Measurements from ENCODE around the gene TMEM30A.

Gene TMEM30A

DNA sequence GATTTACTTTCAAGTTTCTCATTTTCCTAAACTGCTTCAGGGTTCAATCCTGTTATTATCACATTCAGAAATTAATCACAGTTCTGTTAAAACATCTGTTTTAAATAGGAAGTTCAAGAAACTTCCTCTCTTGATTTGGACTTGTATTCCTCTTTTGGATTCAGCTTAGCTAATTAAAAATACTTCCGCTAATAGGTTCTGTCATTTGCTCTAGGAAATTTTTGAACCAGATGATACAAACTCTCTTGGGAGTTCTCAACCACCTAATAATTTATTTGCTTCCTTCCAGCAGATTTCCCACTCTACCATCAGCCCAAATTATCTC is 15.9 kb upstream of the TMEM30A start:
- Histone ChIP-seq H3K23ac (ENCODE audit: low read length) (no peak overlapping the region), H4K8ac (ENCODE audit: low read depth, low read length) (no peak overlapping the region), H4K5ac (ENCODE audit: low read length) (no peak overlapping the region), H3K4me3 (ENCODE audit: low read length) (no peak overlapping the region), H3K4ac (ENCODE audit: low read depth, low read length) (no peak overlapping the region), H3K4me1 (ENCODE audit: control insufficient read depth, low read depth, low read length) (peaks cover 2% of the 10 kb centered on the region), H2AK5ac (ENCODE audit: low read length) (no peak overlapping the region), H3K27me3 (ENCODE audit: insufficient read depth, low read length, poor library complexity) (no peaks in the 10 kb centered on the region), H3K4me2 (ENCODE audit: low read length) (no peak overlapping the region), H3K79me1 (ENCODE audit: low read length) (no peaks in the 10 kb centered on the region), H3K27ac (ENCODE audit: low read depth, low read length) (no peak overlapping the region), H2BK15ac (replicated peaks; ENCODE audit: low read depth) (no peak overlapping the region), H3K36me3 (ENCODE audit: control insufficient read depth, insufficient read depth, low read length) (no peaks in the 10 kb centered on the region), H3K79me2 (ENCODE audit: control insufficient read depth, insufficient read depth, low read length) (no peaks in the 10 kb centered on the region), H3K9ac (ENCODE audit: low read length) (no peak overlapping the region), H2BK120ac (ENCODE audit: low read depth, low read length) (no peak overlapping the region), H3K18ac (ENCODE audit: low read length) (no peak overlapping the region), H3K56ac (ENCODE audit: low read length) (no peak overlapping the region), H2BK5ac (ENCODE audit: low read length) (no peak overlapping the region)
- no peak for DNase-seq
- WGBS (ENCODE audit: extremely low coverage, insufficient coverage, low lambda C conversion rate): no CpG with 5 or more reads among the region's 1 CpG

DNA sequence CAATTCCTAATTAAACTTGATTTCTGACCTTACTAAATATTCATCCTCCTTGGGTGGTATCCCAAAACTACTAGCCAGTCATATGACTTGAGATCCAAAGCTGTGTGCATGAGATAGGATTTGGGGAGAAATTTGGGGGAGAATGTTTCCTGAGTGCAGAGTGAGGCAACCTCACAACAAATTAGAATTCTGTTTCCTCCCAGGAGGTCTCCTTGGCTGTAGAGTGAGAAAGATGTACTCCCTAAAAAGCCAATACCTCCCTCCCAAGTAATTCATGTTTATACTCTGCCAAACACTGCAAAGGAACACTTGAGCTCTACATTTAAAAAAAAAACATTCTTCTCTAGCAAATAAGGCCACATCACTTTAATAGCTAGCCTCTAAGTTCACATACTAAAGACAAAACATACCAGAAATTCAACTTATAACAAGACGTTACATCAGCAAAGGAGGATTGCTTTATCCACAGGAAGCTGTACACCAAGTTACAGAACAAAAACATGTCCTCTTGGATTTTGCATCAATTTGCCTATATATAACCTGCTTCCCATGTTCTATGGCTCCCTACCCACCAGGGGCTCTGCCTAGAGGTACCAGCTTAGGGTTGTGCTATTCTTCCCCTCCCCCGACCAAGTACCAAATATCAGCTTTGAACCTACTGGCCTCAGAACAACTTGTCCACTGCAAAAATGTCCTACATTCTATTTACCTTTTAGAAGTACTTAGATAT is 15.4 kb upstream of the TMEM30A start:
- no peak overlapping the region for H3K9ac ChIP-seq (ENCODE audit: low read length)
- no peak overlapping the region for H4K8ac ChIP-seq (ENCODE audit: low read depth, low read length)
- H3K4me1 ChIP-seq (ENCODE audit: control insufficient read depth, low read depth, low read length): peaks cover 2% of the 10 kb centered on the region
- no peaks in the 10 kb centered on the region for H3K36me3 ChIP-seq (ENCODE audit: control insufficient read depth, insufficient read depth, low read length)
- no peak overlapping the region for H3K27ac ChIP-seq (ENCODE audit: low read depth, low read length)
- H2BK15ac ChIP-seq (replicated peaks; ENCODE audit: low read depth): no peak overlapping the region
- no peaks in the 10 kb centered on the region for H3K79me2 ChIP-seq (ENCODE audit: control insufficient read depth, insufficient read depth, low read length)
- no peak overlapping the region for H3K4ac ChIP-seq (ENCODE audit: low read depth, low read length)
- no peak overlapping the region for H3K56ac ChIP-seq (ENCODE audit: low read length)
- DNase-seq: peak; percentile 18
- WGBS (ENCODE audit: extremely low coverage, insufficient coverage, low lambda C conversion rate): no CpG with 5 or more reads among the region's 2 CpGs
- H3K4me2 ChIP-seq (ENCODE audit: low read length): no peak overlapping the region
- no peak overlapping the region for H3K4me3 ChIP-seq (ENCODE audit: low read length)
- no peak overlapping the region for H3K18ac ChIP-seq (ENCODE audit: low read length)
- no peak overlapping the region for H2AK5ac ChIP-seq (ENCODE audit: low read length)
- no peak overlapping the region for H2BK5ac ChIP-seq (ENCODE audit: low read length)
- no peaks in the 10 kb centered on the region for H3K27me3 ChIP-seq (ENCODE audit: insufficient read depth, low read length, poor library complexity)
- H3K23ac ChIP-seq (ENCODE audit: low read length): no peak overlapping the region
- H2BK120ac ChIP-seq (ENCODE audit: low read depth, low read length): no peak overlapping the region
- no peak overlapping the region for H4K5ac ChIP-seq (ENCODE audit: low read length)
- H3K79me1 ChIP-seq (ENCODE audit: low read length): no peaks in the 10 kb centered on the region

DNA sequence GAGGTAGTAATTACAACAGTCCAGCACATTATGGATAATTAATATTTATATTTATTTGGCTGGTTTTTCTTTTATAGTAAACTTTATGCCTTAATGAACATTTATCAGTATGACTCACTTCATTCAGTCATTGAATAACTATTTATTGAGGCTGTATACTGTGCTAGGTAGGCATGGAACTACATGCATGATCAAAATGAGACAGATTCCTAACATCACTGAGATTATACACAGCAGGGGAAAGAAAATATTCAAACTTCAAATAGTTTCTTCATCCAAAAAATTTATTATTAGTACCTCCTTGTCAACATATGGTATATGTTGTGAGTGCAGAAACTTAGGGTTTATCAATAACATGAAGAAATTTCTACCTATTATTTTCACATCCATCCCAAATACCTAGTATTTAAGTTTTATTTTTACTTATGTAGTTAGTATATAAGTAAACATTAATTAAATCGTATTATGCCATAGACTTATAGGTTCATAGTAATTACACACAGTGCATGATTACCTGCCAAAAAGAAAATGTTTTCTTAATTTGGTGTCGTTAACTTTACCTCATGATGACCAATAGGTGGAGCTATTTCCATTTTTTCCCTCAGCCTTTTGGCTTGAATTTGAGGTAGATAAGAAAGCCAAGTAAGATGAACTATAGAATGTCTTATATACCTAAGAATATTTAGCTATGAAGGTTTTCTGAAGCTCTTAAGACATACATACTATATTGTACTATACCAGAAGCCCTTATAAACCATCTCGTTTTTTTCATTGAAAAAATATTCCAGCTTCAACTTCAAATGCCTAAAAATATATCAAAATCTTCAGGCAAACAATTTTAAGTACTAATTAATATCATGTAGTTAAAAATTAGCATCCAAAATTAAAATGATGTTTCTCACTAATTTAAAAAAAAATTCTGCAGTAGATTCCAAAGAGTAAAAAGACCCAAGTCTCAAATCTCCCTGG is 12.5 kb upstream of the TMEM30A start:
- Histone ChIP-seq H3K79me1 (ENCODE audit: low read length) (no peaks in the 10 kb centered on the region), H4K8ac (ENCODE audit: low read depth, low read length) (no peak overlapping the region), H3K79me2 (ENCODE audit: control insufficient read depth, insufficient read depth, low read length) (no peaks in the 10 kb centered on the region), H3K23ac (ENCODE audit: low read length) (no peak overlapping the region), H3K4ac (ENCODE audit: low read depth, low read length) (no peak overlapping the region), H3K4me3 (ENCODE audit: low read length) (no peak overlapping the region), H2BK5ac (ENCODE audit: low read length) (no peak overlapping the region), H3K9ac (ENCODE audit: low read length) (no peak overlapping the region), H2BK120ac (ENCODE audit: low read depth, low read length) (no peak overlapping the region), H3K56ac (ENCODE audit: low read length) (no peak overlapping the region), H3K18ac (ENCODE audit: low read length) (no peak overlapping the region), H3K4me1 (ENCODE audit: control insufficient read depth, low read depth, low read length) (peaks cover 2% of the 10 kb centered on the region), H4K5ac (ENCODE audit: low read length) (no peak overlapping the region), H3K27ac (ENCODE audit: low read depth, low read length) (no peak overlapping the region), H3K4me2 (ENCODE audit: low read length) (no peak overlapping the region), H3K27me3 (ENCODE audit: insufficient read depth, low read length, poor library complexity) (no peaks in the 10 kb centered on the region), H2BK15ac (replicated peaks; ENCODE audit: low read depth) (no peak overlapping the region), H2AK5ac (ENCODE audit: low read length) (no peak overlapping the region), H3K36me3 (ENCODE audit: control insufficient read depth, insufficient read depth, low read length) (no peaks in the 10 kb centered on the region)
- WGBS (ENCODE audit: extremely low coverage, insufficient coverage, low lambda C conversion rate): no CpG with 5 or more reads among the region's 3 CpGs
- peak; percentile 76 for DNase-seq

DNA sequence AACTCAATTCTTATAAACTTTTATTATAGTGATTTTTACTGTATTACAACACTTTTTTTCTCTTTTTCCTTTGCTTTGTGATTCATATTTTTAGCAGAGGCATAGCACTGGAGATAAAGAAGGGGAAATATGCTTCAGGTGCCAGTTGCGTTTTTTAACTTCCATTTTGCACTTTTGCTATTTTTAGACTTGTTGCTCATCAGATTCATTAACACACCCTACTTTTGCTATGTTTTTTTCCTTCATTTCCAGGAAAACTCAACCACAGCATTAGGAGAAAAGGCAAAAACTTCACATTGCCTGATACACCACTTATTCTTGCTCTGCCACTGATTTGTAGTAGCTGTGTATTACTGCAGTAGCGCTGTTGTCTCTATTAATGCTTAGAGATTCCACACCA is 8.0 kb upstream of the TMEM30A start:
- Histone ChIP-seq H4K5ac (ENCODE audit: low read length) (no peak overlapping the region), H3K36me3 (ENCODE audit: control insufficient read depth, insufficient read depth, low read length) (no peaks in the 10 kb centered on the region), H4K8ac (ENCODE audit: low read depth, low read length) (no peak overlapping the region), H3K23ac (ENCODE audit: low read length) (no peak overlapping the region), H3K27ac (ENCODE audit: low read depth, low read length) (no peak overlapping the region), H3K27me3 (ENCODE audit: insufficient read depth, low read length, poor library complexity) (no peaks in the 10 kb centered on the region), H2BK5ac (ENCODE audit: low read length) (no peak overlapping the region), H3K4me2 (ENCODE audit: low read length) (no peak overlapping the region), H3K4me1 (ENCODE audit: control insufficient read depth, low read depth, low read length) (no peaks in the 10 kb centered on the region), H3K79me2 (ENCODE audit: control insufficient read depth, insufficient read depth, low read length) (no peaks in the 10 kb centered on the region), H3K4ac (ENCODE audit: low read depth, low read length) (no peak overlapping the region), H2BK120ac (ENCODE audit: low read depth, low read length) (no peak overlapping the region), H3K9ac (ENCODE audit: low read length) (no peak overlapping the region), H3K56ac (ENCODE audit: low read length) (no peak overlapping the region), H2BK15ac (replicated peaks; ENCODE audit: low read depth) (no peak overlapping the region), H3K4me3 (ENCODE audit: low read length) (no peak overlapping the region), H3K18ac (ENCODE audit: low read length) (no peak overlapping the region), H3K79me1 (ENCODE audit: low read length) (no peaks in the 10 kb centered on the region), H2AK5ac (ENCODE audit: low read length) (no peak overlapping the region)
- no CpG with 5 or more reads among the region's 2 CpGs for WGBS (ENCODE audit: extremely low coverage, insufficient coverage, low lambda C conversion rate)
- DNase-seq: no peak

DNA sequence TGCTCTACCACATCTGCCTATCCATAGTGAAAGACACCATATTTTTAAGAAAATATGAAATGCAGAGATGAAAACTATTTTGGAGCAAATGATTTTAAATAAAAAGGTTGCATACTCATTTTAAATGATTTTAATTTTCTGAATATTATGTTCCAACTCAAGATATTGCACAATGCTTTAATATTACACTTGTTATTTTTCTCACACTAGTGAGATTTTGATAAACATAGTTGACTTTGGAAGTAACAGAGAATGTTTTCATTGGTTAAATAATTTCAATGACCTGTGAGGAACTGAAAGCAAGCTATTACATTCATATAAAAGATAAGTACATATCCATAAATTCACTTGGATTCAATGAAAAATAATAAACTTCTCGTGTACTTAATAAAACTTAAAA is 7.2 kb upstream of the TMEM30A start:
- no peak overlapping the region for H3K4me2 ChIP-seq (ENCODE audit: low read length)
- whole genome bisulfite sequencing (ENCODE audit: extremely low coverage, insufficient coverage, low lambda C conversion rate): no CpG with 5 or more reads among the region's 1 CpG
- H3K27ac ChIP-seq (ENCODE audit: low read depth, low read length): no peak overlapping the region

More for the DNA sequence above, 7.2 kb upstream of the TMEM30A start:
- Histone ChIP-seq H3K36me3 (ENCODE audit: control insufficient read depth, insufficient read depth, low read length) (no peaks in the 10 kb centered on the region), H3K56ac (ENCODE audit: low read length) (no peak overlapping the region), H3K27me3 (ENCODE audit: insufficient read depth, low read length, poor library complexity) (no peaks in the 10 kb centered on the region), H3K79me1 (ENCODE audit: low read length) (no peaks in the 10 kb centered on the region), H3K9ac (ENCODE audit: low read length) (no peak overlapping the region), H2AK5ac (ENCODE audit: low read length) (no peak overlapping the region), H3K4me3 (ENCODE audit: low read length) (no peak overlapping the region), H2BK120ac (ENCODE audit: low read depth, low read length) (no peak overlapping the region), H3K4ac (ENCODE audit: low read depth, low read length) (no peak overlapping the region), H4K5ac (ENCODE audit: low read length) (no peak overlapping the region), H3K79me2 (ENCODE audit: control insufficient read depth, insufficient read depth, low read length) (no peaks in the 10 kb centered on the region), H4K8ac (ENCODE audit: low read depth, low read length) (no peak overlapping the region), H3K23ac (ENCODE audit: low read length) (no peak overlapping the region), H2BK5ac (ENCODE audit: low read length) (no peak overlapping the region), H2BK15ac (replicated peaks; ENCODE audit: low read depth) (no peak overlapping the region), H3K4me1 (ENCODE audit: control insufficient read depth, low read depth, low read length) (no peaks in the 10 kb centered on the region), H3K18ac (ENCODE audit: low read length) (no peak overlapping the region)
- DNase-seq: no peak
